HG03378 (cell line): ENCODE results near the gene NDUFA6.
"Not testable (repeated sequence)": the region's sequence is repeated elsewhere in the genome, so short reads cannot be mapped to it uniquely, and the experiment has no call there.

Experiments
- ATAC-seq: cut with Tn5 transposase; IDR thresholded peaks from one replicate; pipeline ENCODE4 v1.9.1; 2021; ENCODE audit warnings: mild to moderate bottlenecking, moderate library complexity; ENCODE audit not compliant: unreplicated experiment

NDUFA6 gene

GRCh38 chr22:42072606-42073330 lies 17.8 kb downstream of the NDUFA6 start:
- no peak for ATAC-seq

DNA sequence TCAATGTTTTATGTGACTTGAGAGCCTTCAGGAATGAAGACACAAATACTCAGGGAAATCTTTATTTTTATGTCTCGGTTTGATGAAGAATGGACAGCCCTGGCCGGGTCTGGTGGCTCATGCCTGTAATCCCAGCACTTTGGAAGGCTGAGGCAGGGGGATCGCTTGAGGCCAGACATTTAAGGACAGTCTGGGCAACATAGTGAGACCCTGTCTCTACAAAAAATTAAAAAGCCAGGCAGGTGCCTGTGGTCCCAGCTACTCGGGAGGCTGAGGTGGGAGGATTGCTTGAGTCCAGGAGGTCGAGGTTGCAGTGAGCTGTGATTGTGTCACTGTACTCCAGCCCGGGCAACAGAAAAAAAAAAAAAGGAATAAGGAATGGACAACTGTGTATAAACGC lies 19.1 kb downstream of the NDUFA6 start:
- ATAC-seq, result not testable (repeated sequence)

DNA sequence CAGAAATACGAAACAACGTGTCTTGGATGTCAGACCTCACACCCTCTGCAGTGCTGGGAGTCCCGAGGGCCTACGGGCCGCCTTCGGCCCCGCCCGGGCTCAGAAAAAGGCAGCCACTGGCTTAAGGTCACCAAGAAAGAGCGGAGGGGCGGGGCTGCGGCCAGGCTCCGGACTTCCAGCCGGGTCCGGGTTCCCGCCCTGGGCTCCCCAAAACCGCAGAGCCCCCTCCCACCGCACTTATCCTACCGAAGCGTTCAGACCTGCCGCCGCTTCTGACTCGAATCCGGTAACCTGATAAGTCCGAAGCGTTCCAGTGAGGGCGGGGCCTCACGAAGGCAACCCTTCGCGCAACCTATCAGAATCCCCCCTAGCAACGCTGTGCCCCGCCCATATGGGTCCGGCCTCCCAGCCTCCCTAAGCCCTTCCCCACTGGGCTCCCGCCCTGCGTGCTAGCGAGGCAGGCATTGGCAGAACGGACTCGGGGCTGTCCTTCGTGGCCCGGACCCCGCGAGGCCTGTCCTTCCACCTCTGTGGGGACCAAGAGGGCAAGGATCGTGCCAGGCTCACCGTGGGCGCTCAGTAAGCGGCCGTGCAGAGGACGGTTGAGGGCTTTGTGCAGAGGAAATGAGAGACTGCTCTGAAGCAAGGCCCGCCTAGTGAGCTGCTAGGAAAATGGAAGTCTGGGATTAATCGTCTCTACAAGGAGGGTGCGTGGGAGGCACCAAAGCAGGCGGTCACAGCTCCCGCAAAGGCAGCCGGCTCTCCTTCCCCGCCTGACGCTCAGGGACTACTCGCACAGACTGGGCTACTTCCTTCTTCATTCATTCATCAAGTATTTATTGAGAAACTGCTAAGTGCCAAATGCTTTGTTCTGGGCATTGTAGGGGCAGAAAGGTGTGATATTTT lies 19.8 kb downstream of the NDUFA6 start, which contains the start of gene NAGA:
Gene NAGA, minus strand, starts transcription at position 296 of the 906 bp plus-strand sequence. CDS start 515 bp downstream, outside the sequence.
- ATAC-seq, result peak; percentile 76

GRCh38 chr22:42069801-42070516 lies 20.6 kb downstream of the NDUFA6 start:
- ATAC-seq, result peak; percentile 17

GRCh38 chr22:42068291-42068690 lies 22.3 kb downstream of the NDUFA6 start:
- ATAC-seq, result no peak

DNA sequence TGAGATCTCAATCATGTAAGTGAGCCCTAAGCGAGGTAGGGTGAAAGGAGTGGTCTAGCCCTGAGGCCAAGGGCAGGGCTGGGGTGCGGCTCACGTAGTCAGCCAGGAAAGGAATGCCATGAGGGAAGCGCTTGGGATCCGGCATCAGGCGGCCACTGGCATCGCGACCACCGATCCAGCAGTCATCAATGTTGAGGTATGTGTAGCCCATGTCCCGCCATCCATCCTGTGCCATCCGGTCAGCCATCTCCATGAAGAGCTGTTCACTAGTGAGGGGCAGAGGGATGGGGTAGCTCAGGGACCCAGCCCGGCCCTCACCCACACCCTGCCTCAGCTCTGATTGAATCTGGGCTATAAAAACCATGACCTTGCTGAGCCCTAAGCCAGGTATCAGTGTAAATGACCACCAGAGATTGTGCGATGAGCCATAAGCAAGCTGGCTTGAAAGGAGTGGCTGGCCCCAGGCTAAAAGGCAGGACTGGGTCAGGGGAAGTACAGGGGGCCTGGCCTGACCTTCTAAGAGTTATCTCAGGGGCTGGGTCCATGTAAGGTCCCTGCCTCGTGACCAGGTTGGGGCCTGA lies 22.8 kb downstream of the NDUFA6 start:
- ATAC-seq, result no peak

DNA sequence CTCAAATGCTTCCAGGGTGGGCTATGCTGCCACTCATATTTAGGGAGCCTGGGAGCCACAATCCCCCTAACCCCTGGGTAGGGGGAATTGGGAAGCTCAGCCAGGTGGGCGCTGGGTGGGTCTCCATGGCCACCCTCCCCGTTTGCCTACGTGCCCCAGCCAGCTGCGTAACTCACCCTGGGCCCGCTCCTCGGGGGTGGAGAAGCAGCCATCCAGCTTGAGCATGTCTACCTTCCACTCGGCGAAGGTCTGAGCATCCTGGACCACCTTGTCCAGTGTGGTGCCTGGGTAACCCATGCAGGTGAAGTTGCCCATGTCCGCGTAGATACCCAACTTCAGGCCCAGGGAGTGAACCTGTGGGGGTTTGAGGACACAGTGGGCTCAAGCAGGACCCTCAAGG lies 23.6 kb downstream of the NDUFA6 start:
- no peak for ATAC-seq

DNA sequence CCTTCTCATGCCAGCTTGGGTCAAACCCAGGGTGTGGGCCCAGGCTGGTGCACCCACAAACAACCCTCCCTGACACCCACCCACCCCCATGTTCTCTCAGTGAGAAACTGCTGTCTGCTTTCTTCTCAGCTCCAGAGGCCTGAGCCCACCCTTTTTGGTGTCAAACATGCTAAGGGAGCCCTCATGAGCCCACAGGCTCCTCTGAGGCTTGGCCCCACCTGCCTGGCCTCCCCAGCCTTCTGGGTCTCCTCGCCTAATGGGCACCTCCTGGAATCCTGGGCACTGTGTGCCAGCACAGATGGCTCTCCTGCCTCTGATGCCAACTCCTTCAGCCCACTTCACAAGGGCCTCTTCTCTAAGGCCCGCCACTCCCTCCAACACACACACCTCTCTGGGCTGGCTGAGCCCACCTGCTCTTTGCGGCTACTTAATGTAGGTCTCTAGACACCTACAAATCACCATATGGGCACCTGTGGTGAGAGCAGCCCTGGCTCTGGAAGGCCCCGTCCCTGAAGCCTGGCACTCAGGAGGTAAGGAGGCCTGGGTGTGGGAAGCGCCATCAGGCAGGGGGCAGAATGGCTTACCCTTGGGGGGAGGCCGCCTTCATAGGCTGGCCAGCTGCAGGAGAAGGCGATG lies 24.3 kb downstream of the NDUFA6 start:
- no peak for ATAC-seq

DNA sequence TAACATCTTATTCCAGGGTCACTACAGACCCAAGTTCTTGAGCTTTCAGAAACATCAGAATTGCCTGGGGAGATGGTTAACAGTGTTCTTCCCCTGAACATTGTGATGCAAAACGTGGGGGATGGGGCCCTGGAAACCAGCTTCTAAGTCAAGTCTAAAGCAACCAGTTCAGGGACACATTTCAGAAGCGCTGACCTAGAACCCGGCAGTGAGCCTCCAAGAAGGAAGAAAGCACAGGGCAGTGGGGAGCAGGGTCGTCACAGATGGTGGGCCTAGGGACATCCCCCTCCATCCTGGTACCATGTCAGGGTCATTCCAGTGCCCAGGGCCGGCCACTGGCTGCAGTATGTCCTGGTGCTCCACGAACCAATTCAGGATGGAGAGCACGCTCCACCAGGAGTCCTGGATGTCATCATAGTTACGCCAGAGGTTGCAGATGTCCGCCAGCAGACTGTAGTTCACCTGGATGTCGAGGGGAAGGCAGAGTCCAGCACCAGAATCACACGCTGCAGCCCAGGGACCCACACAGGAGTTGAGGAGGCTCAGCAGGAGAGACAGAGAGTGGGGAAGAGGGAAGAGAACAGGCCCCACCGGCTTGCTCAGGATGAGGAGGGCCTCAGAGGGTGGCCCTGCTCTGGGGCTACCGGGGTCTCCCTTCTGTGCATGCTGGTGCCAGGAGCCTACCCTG lies 25.0 kb downstream of the NDUFA6 start:
- no peak for ATAC-seq

DNA sequence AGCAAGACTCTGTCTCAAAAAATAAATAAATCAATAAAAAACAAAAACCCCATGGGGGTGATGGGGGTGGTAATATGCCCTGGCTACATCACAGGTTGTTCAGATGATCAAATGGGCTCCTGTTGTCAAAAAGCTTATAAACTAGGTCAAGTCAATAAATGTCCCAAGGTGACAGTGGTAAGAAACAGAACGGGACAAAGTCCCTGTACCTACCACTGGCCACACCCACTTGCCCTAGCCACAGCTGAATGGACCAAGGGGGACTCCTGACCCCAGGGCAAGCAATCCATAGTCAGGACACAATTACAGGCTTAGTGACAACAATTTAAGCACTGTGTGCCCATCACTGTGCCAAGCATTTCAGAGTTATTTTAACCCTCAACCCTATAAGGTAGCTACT lies 25.9 kb downstream of the NDUFA6 start:
- ATAC-seq, result no peak

DNA sequence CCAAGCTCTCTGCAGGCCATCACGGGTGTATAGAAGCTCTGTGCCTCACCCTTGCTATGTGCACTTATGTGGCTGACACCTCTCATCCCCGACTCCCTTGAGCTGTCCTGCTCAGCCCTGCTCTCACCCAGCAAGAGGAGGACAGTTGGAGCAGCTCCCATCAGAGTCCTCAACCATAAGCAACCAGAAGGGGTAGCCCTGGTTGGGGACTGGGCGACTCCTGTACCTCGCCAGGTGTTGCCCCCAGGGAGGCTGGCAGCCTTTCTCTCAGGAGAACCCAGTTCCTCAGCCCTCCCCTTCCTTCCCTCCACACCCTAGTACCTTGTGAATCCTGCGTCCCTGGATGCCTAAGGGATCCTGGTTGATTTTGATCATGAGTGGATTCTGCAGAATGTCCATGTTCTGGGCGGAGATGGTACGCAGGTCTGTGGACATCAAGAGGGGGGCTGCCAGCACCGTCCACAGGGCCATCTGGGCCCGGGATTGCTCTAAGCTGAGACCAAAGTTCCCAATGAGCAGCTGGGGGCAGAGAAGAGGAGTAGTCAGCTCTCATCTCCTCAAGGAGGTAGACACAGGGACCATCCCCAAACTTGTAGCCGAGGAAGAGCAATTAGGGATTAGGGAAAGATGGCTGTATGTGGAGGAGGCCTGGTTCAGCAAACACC lies 27.9 kb downstream of the NDUFA6 start:
- no peak for ATAC-seq

- no peak for ATAC-seq
Measured at GRCh38 chr22:42061041-42061440, 29.5 kb downstream of the NDUFA6 start.

DNA sequence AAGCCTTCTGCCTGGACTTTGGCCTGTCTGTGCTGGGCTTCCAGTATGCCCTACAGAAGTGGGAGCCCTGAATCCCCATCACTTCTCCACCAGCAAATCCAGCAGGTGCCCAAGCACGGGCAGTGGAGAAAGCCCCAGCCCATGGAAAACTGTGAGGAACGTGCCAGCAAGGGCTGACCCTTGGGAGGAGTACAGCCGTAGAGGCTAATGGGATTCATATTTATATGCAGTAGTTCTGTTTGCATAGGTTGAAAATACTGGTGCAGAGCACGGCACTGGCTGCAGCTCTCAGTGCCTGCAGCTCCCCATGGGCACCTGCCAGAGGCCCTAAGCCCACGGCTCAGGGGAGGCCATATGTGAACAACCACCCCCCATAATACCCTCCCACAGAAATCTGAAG lies 30.1 kb downstream of the NDUFA6 start:
- no peak for ATAC-seq

DNA sequence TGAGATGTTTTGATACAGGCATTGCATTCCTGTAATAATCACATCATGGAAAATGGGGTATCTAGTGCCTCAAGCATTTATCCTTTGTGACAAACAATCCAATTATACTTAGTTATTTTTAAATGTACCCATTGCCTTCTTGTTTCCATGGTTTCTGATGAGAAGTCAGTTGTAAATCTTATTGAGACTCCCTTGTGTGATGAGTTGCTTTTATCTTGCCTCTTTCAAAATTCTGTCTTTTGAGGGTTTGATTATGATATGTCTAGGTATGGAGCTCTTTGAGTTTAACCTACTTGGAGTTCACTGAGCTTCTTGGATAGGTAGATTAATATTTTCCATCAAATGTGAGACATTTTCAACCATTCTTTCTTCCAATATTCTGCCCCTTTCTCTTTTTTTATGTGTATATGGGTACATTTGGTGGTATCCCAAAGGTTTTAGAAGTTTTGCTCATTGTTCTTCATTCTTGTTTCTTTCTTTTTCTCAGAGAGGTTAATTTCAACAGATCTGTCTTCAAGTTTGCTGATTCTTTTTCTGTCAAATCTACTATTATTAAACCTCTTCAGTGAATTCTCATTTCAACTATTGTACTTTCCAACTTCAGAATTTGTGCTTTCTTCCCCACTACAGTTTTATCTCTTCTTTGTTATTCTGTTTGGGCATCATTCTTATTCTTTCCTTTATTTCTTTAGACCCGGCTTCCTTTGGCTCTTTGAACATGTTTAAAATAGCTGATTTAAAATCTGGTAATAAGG lies 33.6 kb downstream of the NDUFA6 start:
- no peak for ATAC-seq

DNA sequence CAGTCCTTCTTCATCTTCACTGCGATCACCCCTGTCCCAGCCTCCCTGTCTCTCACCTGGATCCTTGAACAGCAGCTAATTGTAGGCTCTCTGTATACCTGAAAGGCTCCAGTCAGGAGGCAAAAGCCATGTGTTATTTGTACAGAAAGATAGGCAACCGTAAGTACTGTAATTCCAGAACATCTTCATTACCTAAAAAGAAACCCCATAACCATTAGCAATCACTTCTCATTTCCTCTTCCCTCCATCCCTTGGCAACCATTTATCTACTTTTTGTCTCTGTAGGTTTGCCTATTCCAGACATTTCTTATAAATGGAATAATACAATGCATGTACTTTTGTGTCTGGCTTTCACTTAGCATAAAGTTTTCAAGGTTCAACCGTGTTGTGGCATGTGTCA lies 37.8 kb downstream of the NDUFA6 start:
- ATAC-seq, result no peak

DNA sequence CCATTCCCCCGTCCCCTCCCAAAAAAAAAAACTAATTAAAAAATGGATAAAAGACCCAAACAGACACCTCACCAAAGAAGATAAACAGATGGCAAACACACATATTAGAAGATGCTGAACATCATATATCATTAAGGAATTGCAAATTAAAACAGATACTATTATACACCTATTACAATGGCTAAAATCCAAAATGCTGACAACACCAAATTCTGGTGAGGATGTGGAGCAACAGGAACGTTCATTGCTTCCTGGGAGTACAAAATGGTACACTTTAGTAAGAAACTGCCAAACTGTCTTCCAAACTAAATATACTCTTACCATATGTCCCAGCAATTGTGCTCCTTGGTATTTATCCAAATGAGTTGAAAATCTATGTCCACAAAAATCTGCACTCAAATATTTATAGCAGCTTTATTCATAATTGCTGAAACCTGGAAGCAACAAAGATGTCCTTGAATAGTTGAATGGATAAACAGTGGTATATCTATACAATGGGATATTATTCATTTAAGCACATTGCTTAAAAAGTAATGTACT lies 39.9 kb downstream of the NDUFA6 start:
- no peak for ATAC-seq

DNA sequence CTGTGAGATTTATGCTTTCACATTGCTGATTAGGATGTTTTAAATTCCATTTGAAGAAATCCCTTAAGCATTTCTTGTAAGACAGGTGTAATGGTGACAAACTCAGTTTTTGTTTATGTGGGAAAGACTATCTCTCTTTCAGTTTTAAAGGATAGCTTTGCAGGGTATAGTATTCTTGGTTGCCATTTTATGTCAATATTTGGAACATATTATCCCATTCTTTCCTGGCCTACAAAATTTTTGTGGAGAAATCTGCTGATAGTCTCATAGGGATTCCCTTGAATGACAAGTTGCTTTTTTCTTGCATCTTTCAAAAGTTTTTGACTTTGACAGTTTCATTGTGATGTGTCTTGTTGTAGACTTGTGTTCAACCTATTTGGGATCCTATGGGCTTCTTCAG lies 48.8 kb downstream of the NDUFA6 start:
- ATAC-seq, result no peak

GRCh38 chr22:42039271-42039670 lies 51.3 kb downstream of the NDUFA6 start:
- ATAC-seq, result no peak
